EH (cell line): Measurements from ENCODE around the gene KCNH1.
A peak's percentile ranks its signal among the peaks of the same experiment; 100 is the strongest.
"Not testable (repeated sequence)": the region's sequence is repeated elsewhere in the genome, so short reads cannot be mapped to it uniquely, and the experiment has no call there.

Source experiments
- DNase-seq: peaks from one replicate; pipeline ENCODE4 v3.0.0-alpha.2; 2015; ENCODE audit warnings: low read depth

Gene KCNH1

GRCh38 chr1:211095381-211095780 lies 38.6 kb downstream of the KCNH1 start:
- DNase-seq, result no peak

DNA sequence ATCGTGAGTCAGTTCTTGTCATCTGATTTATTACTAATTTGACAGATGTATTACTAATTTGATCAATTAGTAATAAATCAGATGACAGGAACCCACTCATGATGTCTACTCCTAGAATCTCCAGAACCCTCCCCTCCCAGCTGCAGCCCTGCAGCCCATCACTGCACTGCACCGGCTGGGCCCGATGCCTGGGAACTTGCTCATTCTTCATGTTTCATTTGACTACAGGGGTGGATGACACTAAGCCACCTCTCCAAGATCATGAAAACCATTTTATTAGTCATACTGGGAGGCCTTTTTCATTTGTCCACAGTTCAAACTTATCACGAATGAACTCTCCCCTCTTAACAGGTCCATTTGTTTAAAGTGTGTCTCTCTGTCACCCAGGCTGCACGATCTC lies 41.0 kb downstream of the KCNH1 start:
- no peak for DNase-seq

GRCh38 chr1:211091867-211092266 lies 42.1 kb downstream of the KCNH1 start:
- no peak for DNase-seq

DNA sequence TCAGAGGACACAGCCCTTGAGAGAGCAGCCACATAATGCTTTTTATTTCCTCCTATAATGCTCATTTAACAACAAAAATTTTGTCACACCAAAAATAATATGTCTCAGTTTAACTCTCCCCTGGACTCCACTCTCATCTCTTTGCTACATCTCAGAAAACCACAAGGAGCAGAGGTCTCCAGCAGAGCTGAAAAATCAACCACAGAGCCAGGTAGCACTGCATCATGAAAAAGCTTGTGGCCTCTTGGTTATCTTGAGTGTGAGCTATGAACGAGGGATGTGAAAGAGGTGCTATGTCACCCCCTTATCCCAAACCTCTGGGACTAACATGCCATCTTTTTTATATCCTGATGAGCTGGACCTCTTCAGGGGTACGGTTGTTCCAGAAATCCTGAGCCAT lies 44.4 kb downstream of the KCNH1 start:
- DNase-seq, result no peak

DNA sequence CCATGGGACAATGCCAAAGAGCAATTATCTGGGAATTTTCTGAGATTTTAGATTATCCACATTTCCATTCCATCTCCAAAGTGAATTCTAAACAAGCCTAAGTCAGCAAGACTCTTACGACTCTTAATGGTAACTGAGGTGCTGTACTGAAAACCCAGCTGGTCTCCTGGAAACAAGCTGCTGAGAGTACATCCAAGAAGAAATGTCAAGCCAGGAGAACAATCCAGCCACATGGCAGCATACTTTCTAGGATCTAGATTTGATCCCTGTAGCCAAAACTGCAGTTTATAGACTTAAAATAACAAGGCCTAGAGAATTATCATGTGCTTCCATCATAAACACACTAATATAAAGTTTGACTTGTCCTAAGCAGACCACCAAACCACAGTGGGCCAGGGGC lies 45.8 kb downstream of the KCNH1 start:
- DNase-seq, result no peak

DNA sequence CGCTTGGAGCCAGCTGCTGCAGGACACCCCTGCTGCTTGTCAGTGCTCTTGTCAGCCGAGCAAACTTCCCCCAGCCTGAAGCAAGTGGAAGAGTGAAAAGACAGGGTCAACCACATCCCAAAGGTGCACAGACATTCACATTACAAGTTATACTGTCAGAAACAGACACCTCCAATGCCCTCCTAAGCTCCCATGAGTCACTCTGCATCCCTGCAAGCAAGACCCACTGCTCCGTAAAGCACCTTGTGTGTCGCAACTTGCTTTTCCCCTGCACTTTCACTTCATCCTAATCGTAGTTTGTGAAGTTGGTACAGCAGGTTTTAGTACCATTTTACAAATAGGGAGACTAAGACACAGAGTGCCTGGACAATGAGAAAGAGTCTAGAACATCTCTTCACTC lies 51.1 kb downstream of the KCNH1 start:
- DNase-seq, result no peak

DNA sequence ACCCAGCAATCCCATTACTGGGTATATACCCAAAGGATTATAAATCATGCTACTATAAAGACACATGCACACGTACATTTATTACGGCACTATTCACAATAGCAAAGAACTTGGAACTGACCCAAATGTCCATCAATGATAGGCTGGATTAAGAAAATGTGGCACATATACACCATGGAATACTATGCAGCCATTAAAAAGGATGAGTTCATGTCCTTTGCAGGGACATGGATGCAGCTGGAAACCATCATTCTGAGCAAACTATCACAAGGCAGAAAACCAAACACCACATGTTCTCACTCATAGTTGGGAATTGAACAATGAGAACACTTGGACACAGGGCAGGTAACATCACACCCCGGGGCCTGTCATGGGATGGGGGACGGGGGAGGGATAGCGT lies 52.5 kb downstream of the KCNH1 start:
- DNase-seq, result not testable (repeated sequence)

GRCh38 chr1:211068976-211069375 lies 65.0 kb downstream of the KCNH1 start:
- DNase-seq, result peak; percentile 84

DNA sequence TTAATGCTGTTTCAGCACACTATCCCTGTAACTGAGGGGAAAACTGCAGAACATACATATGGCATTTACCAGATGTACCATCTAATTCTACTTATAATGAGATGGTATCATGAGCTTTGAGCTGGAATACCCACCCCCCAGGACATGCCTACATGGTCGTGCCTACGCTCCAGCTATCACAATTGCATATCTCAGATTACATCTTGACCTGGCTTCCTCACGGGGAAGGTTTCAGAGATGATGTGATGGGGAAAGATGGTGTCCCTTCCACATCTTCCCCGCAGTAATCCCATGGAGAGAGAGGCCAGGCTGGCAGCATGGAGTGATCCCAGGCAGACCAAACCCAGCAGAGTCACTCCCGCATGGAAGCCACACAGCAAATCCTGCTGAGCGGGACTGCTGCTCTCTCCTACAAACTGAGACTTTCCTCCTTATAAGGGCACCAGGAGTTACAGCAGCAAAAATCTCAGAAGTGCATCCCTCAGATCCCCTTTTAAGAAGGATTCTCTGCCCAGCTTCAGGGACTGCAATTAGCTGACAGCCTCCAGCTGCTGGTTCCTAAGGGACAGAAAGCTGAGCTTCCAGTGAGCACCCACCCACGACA lies 67.1 kb downstream of the KCNH1 start:
- no peak for DNase-seq

DNA sequence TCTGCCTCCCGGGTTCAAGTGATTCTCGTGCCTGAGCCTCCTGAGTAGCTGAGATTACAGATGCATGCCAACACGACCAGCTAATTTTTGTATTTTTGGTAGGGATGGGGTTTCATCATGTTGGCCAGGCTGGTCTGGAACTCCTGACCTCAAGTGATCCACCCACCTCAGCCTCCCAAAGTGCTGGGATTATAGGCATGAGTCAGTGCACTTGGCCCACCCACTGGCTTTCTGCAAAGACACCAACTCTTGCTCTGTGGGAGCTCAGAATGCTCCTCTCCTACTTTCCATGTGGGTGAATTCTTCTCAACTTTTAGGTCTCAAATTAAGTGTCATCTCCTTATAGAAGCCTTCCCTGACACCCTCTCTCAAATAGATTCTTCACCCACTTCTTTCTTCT lies 92.1 kb downstream of the KCNH1 start:
- peak; percentile 21 for DNase-seq

- peak; percentile 99 for DNase-seq
Observed at GRCh38 chr1:211037095-211037494, 96.9 kb downstream of the KCNH1 start.

DNA sequence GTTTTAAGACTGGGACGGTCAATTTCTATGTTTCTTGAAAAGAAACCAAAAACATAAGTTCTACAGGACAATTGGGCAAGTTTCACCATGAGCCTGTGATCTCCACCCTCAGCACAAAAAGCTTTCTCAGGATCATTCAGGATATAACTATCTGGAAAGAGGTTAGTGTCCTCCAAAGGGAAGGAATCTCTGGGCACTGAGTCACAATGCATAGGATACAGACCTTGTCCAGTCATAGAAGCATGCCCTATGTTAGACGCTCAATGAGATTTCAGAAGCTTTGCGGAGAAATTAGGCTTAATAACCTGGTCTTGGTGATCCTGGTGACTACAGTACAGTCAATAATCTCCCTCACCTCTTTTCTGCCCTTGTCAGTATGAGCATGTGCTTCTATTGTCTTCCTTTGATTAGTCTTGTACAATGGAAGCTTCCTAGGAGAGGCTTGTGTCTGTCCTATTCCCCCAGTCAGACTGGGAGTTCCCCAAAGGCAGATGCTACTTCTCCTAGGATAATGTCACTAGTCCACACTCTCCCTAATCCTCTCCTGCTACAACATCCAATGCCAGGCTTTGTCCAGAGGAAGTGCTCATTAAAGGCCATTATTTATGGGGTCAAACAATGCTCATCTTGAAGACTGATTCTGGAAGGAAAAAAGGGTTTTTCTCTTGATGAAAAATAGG lies 97.4 kb downstream of the KCNH1 start:
- peak; percentile 50 for DNase-seq

DNA sequence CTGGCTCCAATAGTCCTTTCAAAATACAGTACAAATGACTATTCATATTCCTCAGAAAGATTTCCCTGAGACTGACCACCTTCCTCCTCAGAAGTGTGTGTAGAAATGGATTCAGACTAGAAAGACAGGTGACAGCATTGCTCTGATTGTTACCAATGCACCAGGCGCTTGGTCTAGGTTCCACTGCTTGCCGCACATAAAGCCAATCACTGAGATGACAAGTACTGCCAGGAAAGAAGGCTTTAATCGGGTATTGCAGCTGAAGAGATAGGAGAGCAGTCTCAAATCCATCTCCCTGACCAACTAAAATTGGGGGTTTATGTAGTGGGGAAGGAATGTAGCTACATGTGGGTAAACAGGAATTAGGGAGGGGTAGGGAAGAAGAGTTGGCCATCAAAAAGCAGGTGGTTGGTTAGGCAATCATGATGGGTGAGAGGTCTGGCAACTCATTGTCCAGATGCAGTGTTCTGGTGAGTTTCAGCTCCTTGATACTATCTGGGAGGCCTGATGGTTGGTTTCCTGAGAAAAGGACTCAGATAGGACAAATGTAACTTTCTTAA lies 98.0 kb downstream of the KCNH1 start:
- DNase-seq, result peak; percentile 25

GRCh38 chr1:211033921-211034525 lies 99.9 kb downstream of the KCNH1 start:
- no peak for DNase-seq

- no peak for DNase-seq
Observed at GRCh38 chr1:211024901-211025300, 109.0 kb downstream of the KCNH1 start.

DNA sequence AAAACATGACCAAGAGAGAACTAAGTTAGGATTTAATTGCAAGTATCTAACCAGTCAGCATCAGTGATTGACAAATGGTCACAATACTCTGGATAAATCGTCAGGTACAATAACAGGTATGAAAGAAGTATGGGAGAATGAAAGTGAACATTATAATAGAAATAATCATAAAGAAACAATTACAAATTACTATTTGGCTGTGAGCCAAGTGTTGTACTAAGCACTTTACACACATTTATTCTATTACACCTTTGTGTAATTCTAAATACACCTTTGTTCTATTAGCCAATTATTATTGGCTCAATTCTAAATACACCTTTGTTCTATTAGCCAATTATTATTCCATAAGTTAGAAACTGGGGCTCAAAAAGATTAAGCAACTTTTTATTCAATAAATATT lies 114.7 kb downstream of the KCNH1 start:
- DNase-seq, result no peak

DNA sequence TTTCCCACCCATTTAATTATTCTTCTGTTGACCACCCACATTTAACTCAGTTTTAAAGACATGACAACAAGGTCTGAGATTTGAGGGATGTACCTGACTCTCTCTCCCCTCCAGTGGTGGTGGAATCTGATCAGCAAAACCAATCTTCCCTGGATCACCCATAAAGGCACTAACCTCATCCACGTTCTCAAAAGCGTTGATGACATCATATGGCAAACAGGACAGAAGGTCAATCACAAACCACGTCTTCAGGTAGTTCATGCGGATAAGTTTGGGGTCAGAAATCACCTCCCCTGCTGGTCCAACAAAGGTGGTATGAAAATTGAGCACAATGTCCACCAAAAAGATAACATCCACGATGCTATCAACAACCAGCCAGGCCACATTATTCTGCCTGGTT lies 115.3 kb downstream of the KCNH1 start:
- no peak for DNase-seq

DNA sequence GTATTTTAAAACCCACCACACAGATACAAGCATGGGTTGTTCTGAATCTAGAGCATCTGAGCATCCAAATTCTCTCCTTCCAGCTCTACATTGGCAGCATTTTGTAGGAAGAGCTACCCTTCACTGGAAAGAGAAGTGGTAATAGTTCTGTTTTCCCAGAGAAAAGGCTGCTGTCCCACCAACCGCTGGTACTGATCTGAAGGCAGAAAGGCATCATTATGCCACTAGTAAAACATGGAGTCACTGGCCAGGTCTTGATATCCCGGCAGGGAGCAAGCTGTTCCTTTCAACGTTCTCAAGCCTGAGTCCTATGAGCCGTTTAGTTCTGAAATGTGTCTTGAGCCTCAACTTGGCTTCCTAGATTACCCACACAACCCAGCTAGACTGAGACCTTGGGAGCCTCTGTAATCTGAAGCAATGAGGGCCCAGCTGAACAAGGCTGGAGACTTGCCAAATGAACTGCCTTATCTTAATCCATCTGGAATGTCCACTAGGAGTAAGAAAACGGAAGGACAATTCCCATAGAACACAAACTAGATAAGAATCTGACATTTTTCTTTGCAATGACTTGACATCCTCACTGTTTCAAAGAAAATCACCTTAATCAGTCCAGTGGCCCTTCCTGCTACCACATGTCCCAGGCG lies 116.8 kb downstream of the KCNH1 start:
- peak; percentile 77 for DNase-seq

DNA sequence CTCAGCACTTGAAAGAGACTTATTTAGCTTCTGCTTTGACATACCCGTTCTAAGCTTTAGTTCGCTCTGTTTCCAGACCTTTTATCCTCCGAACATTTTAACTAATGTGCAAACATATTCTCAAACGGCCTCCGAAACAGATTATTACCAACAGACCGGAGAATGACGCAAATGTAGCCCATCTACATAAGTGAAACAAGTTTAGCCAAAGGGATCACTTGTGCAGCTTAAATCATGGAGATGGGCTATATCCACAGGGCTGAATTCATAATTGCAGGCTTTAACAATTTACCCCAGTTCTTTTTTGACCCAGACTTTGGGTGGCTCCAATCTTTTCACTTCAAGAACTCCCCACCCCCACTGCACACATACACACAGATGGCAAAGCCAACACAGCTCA lies 119.7 kb downstream of the KCNH1 start:
- no peak for DNase-seq

DNA sequence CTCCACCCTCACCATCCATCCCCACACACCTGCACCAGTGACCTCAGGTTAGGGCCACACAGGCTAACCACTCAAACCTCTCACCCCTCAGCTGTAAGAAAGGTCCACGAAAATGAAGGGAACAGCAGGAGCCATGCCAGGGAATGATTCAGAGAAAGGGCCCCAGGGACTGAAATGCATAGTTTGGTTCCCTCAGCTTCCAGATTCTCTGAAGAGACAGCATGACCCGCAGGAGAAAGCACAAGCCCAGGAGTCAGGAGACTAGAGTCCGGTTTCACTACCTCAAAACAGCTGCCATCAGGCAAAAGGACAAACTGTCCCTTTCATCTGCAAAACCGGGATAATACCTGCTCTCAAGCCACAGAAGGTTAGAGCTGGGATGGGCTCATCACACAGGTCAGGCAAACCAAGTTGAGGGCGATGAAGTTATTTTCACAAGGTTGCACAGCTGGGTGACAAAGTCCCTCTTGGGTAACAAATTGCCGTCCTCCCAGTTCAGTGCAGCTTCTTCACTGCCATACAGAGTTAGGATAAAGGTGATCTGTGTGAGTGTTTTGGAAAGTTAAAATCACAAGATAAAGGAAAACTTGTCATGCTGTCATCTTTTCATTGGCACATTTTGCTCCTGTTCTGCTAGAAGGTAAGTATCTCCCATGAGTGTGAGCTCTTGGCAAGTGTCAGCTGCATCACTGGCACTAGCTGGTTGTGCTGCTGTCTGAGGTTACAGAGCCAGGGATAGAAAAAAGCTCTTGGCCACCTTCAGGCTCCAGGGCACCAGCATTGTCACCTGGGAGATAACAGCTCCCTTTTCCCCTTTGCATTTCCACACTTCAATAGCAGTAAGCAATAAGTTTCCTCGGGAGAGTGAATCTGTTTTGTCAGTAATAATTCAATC lies 120.4 kb downstream of the KCNH1 start:
- DNase-seq, result peak; percentile 50

- DNase-seq, result not testable (repeated sequence)
Observed at GRCh38 chr1:211011128-211011527, 122.8 kb downstream of the KCNH1 start.

DNA sequence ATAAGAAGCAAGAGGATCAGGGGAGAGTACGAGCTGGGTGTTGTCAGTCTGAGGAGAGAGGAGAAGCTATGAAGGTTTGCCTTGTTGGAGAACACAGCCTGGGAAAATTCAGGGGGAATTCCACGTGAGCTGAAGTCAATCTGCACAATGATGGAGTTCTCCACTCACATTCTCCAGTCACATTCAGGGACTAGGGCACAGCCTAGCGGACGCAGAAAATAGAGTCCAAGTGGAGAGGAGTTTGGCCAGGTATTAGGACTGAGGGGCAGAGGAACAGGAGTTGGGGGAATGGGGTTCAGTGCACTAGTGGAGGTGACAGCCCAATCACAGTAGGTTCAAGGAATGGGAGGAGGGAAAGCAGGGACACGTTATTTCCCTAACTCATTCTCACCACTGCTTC lies 124.0 kb downstream of the KCNH1 start:
- DNase-seq, result no peak
